ENCODE measurements around the gene FMN1.

FMN1 gene

DNA sequence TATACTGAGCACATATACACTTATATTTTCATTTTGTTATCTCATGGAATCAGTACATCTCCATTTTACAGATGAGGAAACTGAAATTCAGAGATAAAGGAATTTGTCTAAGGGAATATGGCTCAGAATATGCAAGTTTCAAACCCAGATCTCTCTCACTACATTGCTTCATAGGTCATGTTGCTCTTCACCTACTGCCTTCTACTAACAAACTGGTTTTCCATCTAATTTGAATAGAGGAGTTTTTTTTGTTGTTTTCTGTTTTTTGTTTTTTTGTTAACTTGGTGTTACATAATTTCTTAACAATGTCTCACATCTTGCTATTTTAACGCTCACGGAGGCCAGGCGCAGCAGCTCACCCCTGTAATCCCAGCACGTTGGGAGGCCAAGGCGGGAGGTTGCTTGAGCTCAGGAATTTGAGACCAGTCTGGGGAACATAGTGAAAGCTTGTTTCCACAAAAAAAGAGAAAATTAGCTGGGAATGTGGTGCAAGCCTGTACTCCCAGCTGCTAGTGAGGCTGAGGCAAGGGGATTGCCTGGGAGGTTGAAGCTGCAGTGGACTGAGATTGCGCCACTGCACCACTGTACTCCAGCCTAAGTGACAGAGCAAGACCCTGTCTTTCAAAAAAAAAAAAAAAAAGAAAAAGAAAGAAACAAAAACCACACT, 37.0 kb downstream of the FMN1 start:
- DNase-seq (ENCODE audit: low read depth in 3 of 3, low spot score in 1 of 3) = no peak

DNA sequence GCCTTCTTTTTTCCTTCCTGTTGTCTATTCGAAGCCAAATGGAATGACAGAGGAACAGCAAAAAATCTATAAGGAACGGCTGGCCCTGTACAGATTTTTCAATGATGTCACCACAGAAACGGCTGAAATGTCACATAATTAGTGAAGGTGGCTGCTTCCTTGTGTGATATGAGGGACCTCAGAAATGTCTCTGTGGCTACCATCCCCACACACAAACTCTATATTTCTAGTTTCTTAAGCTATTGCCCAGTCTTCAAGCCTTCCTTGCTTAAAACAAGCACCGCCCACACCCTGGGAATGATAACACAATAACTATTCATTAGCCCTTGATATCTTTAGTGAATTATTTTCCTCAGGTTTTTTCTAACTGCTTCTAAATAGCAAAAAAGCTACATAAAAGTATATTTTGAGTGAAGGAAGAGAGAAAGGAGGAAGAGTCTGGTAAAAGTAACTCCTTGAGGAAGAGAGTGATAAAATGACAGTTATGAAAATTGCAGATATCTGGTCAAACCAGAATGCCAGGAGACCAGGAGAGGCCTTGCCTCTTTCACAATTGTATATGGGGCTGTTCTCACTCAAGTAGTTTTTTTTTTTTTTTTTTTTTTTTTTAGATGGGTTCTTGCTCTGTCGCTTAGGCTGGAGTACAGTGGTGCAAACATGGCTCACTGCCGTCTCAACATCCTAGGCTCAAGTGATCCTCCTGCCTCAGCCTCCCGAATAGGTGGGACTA, 38.7 kb downstream of the FMN1 start:
- no peak for DNase-seq (ENCODE audit: low read depth in 3 of 3, low spot score in 1 of 3)

DNA sequence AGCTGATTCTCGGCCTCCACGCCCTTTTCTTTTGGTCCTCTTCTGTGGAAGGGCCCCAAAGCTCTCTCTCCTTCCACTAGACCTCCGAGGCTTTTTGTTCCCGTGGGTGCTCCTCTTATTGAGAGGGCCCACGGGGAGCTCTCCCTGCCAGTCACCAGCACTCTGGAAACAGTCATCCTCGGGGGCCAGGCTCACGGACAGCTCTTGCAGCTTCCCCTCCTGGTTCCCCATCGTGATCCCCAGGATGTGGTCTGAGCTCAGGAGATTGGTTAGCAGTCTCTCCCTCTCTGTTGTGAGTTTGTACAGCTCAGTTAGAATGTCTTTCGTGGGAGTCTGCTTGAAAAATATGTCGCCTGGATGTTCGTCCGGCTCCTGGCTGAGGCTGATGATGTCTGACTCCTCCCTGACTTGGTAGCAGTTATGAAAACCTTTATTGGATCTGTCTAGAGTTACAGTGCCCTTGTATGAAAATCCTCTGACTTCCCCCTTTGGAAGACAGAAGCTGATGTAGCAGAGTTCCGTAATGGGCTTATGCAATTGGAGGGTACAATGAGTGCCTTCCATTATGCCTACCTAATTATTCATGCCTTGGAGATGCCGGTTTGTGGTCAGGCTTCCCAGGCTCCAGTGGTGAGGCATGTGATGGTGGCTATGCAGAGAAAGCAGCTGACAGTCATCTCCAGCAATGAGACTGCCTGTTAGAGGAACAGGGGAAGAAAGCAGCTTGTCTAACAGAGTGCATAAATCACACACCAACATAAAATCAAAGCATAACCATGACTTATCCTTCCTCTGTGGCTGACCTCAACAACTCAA, 40.0 kb downstream of the FMN1 start:
- DNase-seq (ENCODE audit: low read depth in 3 of 3, low spot score in 1 of 3) = no peak

DNA sequence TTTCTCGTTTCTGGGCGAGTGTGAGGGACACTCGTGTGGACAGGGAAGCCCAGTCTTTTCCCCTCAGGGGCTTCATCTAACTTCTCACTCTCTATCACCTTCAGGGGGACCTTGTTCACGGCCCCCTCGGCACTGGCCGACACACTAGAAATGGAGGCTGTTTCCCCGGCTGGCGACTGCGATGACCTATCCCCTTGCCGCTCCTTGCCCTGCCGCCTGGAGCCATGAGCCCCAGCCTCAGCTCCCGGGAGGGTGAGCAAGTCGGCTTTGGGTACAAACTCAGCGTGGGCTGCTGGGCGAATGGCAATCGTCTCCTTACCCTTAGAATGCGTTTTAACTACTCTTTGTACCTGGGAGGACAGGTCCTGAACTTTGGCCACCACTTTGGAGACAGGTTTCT, 41.0 kb downstream of the FMN1 start:
- no peak for DNase-seq (ENCODE audit: low read depth in 3 of 3, low spot score in 1 of 3)

DNA sequence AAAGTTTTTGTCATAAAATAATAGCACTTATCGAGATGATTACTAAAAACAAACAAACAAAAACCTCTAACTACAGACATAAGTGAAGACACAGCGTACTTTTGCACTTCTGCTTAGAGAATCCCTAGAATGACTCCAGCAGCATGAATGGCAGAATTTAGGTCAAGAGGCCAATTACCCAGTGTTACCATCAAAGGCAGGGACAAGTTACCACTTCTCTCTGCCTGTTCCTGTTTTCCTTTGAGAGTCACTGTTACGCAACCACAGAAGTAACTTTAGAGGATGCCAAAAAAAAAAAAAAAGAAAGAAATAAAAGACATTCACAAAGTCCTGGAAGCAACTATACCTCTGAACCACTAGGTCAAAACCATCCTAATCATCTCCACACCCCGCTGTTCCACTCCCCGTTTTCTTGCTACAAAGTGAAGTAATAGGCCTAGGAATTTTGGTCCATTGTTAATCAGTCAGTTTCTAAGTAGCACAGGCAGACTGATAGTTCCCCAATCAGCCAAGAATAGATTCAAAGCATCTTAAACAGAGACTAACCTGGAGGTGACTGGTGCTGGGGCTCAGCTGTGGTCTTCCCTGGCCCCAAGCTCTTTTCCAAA, 41.9 kb downstream of the FMN1 start:
- no peak for DNase-seq (ENCODE audit: low read depth in 3 of 3, low spot score in 1 of 3)

DNA sequence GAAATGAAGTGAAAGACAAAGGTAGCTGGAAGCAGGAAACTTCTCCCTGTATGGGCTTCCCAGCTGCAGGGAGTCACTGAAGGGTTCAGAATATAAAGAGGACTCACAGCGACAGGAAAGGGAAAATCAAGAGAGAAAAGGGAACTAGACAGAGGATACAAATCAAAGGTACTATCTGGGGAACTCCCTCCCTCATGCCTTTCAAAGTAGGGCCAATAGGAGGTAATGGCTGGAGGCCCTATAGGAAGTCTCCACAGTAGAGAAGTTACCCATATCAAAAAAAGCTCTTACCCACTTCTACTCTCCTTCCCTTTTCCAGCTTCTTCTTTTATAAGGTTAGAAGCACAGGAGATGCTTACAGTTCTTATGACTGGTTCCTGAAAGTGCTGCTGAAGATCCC, 43.5 kb downstream of the FMN1 start:
- no peak for DNase-seq (ENCODE audit: low read depth in 3 of 3, low spot score in 1 of 3)

DNA sequence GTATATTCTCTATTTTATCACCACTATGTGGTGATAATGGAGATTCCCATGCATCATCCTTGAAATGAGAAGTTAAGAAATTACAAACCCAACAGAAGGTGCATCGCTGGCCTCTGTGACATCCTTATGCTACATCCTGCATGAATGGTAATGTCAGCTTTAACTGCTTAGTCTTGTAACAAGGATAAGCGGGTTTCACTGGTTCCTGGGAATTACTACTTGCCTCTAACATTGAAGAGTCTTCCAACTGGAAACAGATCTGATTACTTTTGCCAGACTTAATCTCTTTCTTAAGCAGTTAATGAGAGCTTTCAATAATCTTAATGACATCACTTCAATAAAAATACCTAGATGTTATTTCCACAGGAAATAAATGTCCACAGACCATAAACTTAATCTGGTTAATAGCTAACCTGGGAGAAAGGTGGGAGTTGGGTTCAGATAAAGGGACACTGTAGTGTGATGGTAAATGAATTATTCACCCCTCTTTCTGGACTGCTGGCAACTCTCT, 44.0 kb downstream of the FMN1 start:
- DNase-seq (ENCODE audit: low read depth in 3 of 3, low spot score in 1 of 3) = no peak

DNA sequence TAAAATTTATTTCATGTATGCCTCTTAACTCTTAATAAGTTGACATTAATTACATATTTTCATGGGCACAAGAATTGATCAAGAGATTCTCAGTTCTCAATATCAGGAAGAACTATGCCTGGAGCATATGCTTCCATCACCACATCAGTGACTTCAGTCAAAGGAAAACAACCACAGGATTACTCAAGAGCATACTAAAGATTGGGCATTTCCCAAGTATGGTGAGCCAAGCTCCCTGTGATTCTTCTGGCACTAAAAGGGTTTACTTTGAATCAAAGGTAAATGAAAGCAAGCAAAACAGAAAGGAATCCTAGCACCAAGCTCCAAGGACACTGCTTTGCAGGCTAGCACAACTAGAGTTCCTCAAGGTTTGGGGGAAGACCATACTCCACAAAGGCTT, 44.6 kb downstream of the FMN1 start:
- DNase-seq (ENCODE audit: low read depth in 3 of 3, low spot score in 1 of 3) = no peak

DNA sequence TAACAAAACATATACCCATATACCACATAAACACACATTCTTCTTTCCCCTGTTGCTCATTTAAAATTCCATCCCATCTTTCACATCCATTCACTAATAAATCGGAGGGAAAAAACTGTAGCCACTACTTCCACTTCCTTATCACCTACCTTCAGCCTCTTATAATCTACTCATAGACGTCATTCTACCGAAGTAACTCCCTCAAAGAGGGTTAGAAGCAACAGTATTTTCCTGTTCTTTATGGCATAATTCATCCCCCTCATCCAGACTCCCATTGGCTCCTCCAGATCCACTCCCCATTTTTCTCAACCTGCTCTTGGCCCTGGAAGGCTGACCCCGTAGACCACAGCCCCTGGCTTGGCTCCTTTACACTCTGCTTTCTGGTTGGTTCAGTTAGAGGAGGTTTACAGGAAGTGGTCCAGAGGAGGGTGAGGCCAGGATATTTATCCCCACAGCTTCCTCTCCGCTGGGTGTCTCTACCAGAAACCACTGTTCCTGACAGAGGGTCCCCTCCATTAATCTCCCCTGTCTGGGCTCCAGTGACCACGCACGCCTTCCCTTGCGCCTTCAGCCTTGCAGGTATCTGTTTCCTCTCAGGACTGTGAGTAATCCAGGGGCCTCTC, 46.3 kb downstream of the FMN1 start:
- no peak for DNase-seq (ENCODE audit: low read depth in 3 of 3, low spot score in 1 of 3)

DNA sequence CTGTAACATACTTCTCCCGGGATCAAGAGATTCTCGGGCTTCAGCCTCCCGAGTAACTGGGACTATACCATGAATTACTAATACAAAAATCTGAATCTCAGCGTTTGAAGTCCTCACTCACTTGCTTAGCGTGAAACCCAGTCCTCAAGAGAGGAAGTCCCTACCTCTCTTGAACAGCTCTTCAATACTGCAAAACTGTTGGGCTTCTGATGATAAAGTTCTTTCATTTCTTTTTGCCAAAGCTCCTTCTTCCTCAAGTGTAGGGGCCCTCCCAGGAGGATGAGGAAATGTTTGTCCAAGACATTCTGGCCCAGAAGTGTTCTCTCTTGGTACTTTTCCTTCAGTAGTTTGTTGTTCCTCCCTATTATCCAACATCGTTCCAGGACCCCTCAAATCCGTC, 48.5 kb downstream of the FMN1 start:
- no peak for DNase-seq (ENCODE audit: low read depth in 3 of 3, low spot score in 1 of 3)

DNA sequence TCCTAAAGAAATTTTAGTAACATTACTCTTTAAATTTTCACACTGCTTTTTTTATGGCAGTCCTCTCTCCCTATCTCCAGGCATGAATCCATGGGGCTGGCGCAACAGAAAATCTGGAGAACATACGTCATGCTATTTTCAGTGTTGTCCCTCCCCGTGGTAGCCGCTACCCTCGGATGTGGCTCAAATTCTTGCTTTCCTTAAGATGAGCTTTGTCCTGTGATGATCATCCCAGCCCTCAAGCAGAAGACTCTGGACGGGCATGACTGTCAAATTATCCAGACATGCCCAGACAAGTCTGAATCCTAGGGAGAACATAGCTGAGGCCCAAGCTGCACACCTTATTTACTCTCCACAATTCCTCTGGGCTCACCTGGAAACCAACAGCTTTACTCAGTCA, 49.1 kb downstream of the FMN1 start:
- DNase-seq (ENCODE audit: low read depth in 3 of 3, low spot score in 1 of 3) = no peak

DNA sequence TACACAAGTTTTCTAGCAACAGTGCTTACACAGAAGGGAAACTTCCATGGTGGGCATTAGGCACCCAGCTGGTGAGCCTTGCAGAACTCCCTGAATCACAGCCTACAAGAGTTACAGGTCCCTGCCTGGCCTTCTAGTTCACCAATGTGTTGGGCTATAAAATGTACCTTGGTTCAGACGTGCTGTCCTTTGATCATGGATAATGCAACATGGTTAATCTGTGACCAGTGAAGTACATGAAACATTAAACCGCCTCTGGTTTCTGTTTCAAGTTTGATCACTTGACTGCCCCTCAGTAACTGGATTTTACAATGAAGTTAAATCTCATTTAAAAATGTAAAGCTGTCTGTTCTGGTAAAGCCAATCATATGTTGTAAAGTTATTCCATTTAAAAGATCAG, 51.8 kb downstream of the FMN1 start:
- no peak for DNase-seq (ENCODE audit: low read depth in 3 of 3, low spot score in 1 of 3)

DNA sequence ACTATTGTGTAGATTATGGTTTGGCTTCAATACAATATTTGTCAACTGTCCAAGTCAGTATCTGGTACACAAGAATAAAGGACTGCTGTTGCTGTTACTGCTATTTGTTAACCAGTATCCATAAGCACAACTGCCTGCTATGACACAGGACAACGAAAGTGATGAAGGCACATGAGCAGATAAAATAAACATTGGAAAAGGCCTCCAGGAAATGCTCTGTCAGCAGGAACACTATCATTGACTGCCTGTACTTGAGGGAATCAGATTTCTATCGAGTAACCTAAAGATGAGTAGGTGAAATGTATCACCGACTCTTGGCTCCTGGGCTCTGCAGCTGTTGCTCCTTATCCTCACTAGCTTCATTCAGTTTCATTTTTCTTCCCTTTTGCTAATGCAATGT, 56.5 kb downstream of the FMN1 start:
- DNase-seq (ENCODE audit: low read depth in 3 of 3, low spot score in 1 of 3) = no peak

DNA sequence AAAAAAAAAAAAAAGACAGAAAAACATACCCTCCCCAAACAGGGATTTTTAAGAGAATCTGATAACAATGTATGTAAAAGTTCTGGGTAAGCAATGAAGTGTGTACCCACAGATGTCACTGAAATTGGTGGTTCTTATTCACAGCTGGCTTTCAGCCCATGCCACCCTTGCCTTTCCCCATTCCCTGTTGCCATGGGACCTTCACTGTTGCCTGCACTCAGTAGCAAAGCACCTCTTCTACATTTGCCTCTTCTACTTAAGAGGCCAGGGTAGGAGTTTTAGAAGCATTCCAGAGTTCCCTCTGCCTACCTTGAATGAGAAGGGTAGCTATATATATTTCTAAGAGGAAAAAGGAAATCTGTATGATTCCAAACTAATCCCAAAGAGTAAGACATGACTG, 57.4 kb downstream of the FMN1 start:
- DNase-seq (ENCODE audit: low read depth in 3 of 3, low spot score in 1 of 3) = no peak

DNA sequence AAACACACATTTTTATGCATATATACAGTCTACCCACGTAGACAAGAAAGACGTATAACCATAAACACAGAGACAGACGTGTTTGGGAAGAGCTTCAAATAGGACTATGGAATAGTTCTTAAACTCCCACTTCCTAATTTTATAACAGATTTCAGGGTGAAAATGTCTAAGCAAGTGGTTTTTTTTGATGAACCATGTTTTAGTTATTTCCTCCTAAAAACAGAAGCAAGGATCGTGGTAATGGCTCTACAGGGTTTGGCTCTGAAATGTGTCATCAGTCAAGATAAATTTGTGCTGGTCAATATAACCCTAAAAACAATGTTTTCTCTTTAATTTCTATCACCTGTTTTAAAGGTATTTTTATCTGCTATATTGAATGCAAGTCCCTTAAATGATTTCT, 58.2 kb downstream of the FMN1 start:
- DNase-seq (ENCODE audit: low read depth in 3 of 3, low spot score in 1 of 3) = no peak

DNA sequence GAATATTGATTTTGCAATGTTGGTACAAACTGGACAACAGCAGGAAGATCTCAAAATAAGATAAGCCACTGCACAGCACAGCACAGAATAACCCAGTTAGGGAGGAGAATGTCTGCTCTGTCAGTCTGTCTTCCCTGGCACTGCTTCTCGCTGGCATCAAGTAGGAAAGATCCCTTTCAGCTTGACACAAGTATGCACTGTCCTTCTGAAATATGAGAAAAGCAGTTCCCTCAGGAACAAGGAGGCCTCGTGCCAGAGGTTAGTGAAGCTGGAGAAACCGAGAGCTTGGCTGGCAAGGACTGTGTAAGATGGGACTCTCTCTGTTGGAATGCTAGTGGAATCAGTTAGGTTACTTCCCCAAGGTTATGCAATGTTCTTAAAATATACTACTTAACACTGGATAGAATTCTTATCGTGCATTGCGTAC, 59.1 kb downstream of the FMN1 start:
- DNase-seq (ENCODE audit: low read depth in 3 of 3, low spot score in 1 of 3) = no peak

DNA sequence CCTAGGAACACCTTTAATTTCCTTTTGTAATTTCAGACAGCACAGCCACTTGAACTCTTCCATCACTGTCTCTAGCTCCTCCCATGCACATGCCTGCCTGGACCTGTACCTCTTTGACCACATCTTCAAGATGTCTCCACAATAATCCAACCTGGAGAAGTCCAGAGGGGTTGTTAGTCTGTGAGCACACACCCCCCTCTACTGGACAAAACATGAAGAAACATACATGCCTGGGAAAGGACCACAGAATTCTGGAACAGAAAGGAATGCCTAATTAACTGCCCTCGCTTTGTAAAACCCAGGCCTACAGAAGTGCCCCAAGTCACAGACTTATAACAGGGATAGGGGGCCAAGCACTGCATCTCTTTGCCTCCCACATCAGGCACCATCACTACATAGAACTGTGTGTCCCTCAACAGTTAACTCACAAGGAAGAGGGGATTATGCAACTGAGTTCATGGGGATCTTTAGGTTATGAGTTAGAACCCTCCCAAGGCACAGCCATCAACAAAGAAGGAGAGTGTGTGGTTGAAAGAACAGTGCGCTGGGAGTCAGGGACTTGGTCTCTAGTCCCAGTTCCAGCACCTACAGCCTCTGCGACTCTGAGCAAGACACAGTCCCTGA, 61.7 kb downstream of the FMN1 start:
- DNase-seq (ENCODE audit: low read depth in 3 of 3, low spot score in 1 of 3) = no peak

DNA sequence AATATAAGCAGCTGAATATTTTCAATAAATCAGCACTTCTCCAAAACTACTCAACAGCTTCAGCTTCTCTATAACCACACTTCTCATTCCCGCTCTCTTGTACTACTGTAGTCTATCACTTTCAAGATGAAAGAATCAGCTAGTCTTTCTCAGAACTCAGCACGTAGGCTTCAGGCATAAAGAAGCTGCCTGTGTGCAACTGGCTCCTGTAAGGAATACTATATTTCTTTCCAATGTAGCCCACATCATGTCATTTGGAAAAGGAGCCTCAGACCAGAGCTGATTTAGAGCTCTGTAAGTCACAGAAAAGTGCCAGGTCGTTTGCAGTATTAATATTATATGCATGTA, 62.3 kb downstream of the FMN1 start:
- DNase-seq (ENCODE audit: low read depth in 3 of 3, low spot score in 1 of 3) = no peak

DNA sequence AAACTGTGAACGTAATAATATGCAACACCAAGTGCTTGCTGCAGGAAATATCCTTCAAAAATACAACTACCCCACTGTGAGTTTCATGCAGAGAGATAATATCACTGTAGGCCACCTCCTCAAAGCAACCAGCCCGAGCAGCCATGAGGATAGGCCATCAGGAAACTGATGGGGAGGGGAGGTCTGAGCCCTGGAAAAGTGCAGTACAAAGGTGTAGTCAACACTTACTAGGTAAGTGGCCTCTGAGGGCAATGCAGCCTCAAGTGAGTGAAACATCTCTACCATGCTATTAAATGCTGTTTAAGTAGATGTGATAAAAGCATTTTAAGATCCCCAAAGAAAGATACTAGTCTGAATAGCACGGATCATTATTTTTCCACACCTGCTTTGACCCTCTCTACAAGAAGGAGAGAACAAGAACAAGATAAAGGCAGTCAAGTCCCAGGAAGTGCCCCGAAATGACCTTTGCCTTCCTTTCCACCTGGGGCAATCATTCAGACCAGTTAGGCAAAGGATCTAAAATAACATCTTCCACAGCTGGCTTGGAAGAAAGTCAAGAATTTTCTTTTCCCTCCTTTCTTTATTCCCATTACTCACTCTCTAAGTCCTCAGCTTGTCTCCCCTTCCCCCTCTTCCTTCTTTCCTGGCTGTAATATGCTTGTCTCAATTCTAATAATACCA, 62.8 kb downstream of the FMN1 start:
- DNase-seq (ENCODE audit: low read depth in 3 of 3, low spot score in 1 of 3) = no peak
